PC-9 (cell line): ENCODE results near the gene TLCD3B. TPM values are rescaled to one million over a fixed set of nuclear protein-coding genes. Genes with fewer than 3 reads are reported as not detected.

ENCODE experiments used
- BruUV-seq: library from RNA; stranded (reverse); fragments of 400-500 nt; replicated peaks from 2 replicates; lab custom pipeline; 2021; lab: Mats Ljungman, UMichigan
- CTCF ChIA-PET: fragments of 300-600 bp; sonication (Branson Sonifier 250); formaldehyde crosslinking; loops from one replicate; lab custom pipeline; 2022; ENCODE audit warnings: antibody characterized with exemption; lab: Charles Lee
- POLR2A ChIA-PET: fragments of 300-600 bp; sonication (Branson Sonifier 250); formaldehyde crosslinking; loops from one replicate; lab custom pipeline; 2022; ENCODE audit warnings: antibody characterized with exemption; ENCODE audit not compliant: unreplicated experiment; lab: Charles Lee
- DNase-seq, 2 experiments: peaks; one replicate each; pipeline versions ENCODE4 v3.0.0 to v3.0.0-alpha.2; 2015 to 2022; ENCODE audit warnings: mixed read lengths in 1 of 2
- H2AFZ ChIP-seq: fragments of 200-600 bp; sonication (generic); 2 replicates; pipeline ENCODE4 v1.8.1; 2017; ENCODE audit warnings: antibody characterized with exemption
- H3F3A ChIP-seq: fragments of 200-600 bp; sonication (generic); 2 replicates; pipeline ENCODE4 v1.8.1; 2017; ENCODE audit warnings: antibody characterized with exemption, mild to moderate bottlenecking, low read depth; ENCODE audit not compliant: insufficient read depth
- H3K27ac ChIP-seq: fragments of 200-600 bp; sonication (generic); 2 replicates; pipeline ENCODE4 v1.6.1; 2016; ENCODE audit warnings: mixed run types
- H3K27me3 ChIP-seq: fragments of 200-600 bp; sonication (generic); 2 replicates; pipeline ENCODE4 v1.6.1; 2016; ENCODE audit warnings: low read depth, mixed run types; ENCODE audit not compliant: insufficient read depth
- H3K36me3 ChIP-seq: fragments of 200-600 bp; sonication (generic); 2 replicates; pipeline ENCODE4 v1.6.1; 2016; ENCODE audit warnings: low read depth, mixed run types
- H3K4me1 ChIP-seq: fragments of 200-600 bp; sonication (generic); replicated peaks from 2 replicates; pipeline ENCODE4 v1.6.1; 2016; ENCODE audit warnings: mixed run types; ENCODE audit not compliant: insufficient read depth
- H3K4me2 ChIP-seq: fragments of 200-600 bp; sonication (generic); 2 replicates; pipeline ENCODE4 v1.6.1; 2017; ENCODE audit warnings: mixed run types
- H3K4me3 ChIP-seq: fragments of 200-600 bp; sonication (generic); 2 replicates; pipeline ENCODE4 v1.6.1; 2016; ENCODE audit warnings: mixed run types
- H3K79me2 ChIP-seq: fragments of 200-600 bp; sonication (generic); 2 replicates; pipeline ENCODE4 v1.6.1; 2017; ENCODE audit warnings: low read depth, mixed run types
- H3K9me2 ChIP-seq: fragments of 200-600 bp; sonication (generic); 2 replicates; pipeline ENCODE4 v1.8.1; 2017; ENCODE audit warnings: mild to moderate bottlenecking; ENCODE audit not compliant: insufficient read depth
- H3K9me3 ChIP-seq: fragments of 200-600 bp; sonication (generic); 2 replicates; pipeline ENCODE4 v1.8.1; 2016; ENCODE audit warnings: low read depth; ENCODE audit not compliant: insufficient read depth
- H4K20me1 ChIP-seq: fragments of 200-600 bp; sonication (generic); 2 replicates; pipeline ENCODE4 v1.8.1; 2017; ENCODE audit not compliant: insufficient read depth
- EZH2 ChIP-seq: fragments of 200-600 bp; sonication (generic); IDR thresholded peaks from 2 replicates; pipeline ENCODE4 v1.8.0; 2017; ENCODE audit warnings: antibody characterized with exemption, low read depth
- intact Hi-C: fragments of 100-400 bp; cut with micrococcal nuclease; formaldehyde crosslinking; loops from one replicate; pipeline ENCODE4 v1.10.0; 2022; ENCODE audit not compliant: unreplicated experiment
- total RNA-seq: library from RNA; stranded (reverse); gene quantifications from 2 replicates; pipeline ENCODE4 v1.2.3, GENCODE V29; 2021
- TF ChIP-seq, protein P1 (sequence below): fragments of 200-600 bp; sonication (generic); conservative IDR thresholded peaks from 2 replicates; pipeline ENCODE4 v1.6.1; 2017; ENCODE audit warnings: mixed run types, antibody characterized with exemption, mild to moderate bottlenecking, moderate library complexity

TLCD3B gene
- total RNA-seq, 1 experiment from 2014 or later, result 5.8 TPM

DNA sequence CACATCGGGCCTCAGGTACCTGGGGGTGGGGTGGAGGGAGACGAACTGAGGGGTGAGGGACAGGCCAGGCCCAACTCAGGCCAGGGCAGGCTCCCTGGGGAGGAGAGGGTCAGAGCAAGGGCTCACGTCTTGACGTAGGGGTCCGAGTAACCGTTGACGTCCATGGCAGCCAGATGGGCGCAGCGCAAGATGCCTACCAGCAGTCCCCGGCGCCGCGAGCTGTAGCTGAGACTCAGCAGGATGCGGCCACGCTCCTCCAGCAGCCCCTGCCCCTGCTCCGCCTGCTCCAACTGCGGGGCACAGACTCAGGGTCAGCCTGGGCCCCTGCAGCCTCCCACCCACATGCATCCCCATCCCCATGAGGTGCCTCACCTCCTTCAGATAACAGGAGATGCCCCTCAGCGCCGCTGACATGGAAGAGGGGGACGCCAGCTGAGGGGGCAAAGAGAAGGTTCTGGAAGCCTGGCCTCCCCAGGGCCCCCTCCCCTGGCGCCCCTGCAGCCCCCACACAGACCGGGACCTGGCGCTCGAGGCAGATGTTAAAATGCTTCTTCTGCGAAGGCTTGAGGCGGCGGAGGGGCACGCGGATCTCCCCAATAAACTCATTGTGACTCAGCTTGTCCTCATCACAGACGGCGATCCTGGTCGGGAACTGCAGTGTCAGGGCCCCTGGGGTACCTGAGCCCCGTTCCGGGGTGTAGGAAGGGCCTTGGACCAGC lies 24.3 kb downstream of the TLCD3B start:
- POLR2A ChIA-PET, result no interaction called here
- intact Hi-C loops, result no loop called here
- BruUV-seq, result no TSS peak
- no peaks in the 10 kb centered on the region for H3K9me3 ChIP-seq
- peaks cover 3% of the 10 kb centered on the region; the same call in 1 of the 2 replicates for H4K20me1 ChIP-seq
- H3K4me1 ChIP-seq, result no peaks in the 10 kb centered on the region
- CTCF ChIA-PET, result no interaction called here
- DNase-seq, result no peak
- no peaks in the 10 kb centered on the region for H3K9me2 ChIP-seq
- H3F3A ChIP-seq, result peaks cover 7% of the 10 kb centered on the region
- no peak overlapping the region for H3K4me3 ChIP-seq
- H3K27ac ChIP-seq, result no peak overlapping the region
- no peak overlapping the region for H2AFZ ChIP-seq
- TF ChIP-seq, protein P1, sequence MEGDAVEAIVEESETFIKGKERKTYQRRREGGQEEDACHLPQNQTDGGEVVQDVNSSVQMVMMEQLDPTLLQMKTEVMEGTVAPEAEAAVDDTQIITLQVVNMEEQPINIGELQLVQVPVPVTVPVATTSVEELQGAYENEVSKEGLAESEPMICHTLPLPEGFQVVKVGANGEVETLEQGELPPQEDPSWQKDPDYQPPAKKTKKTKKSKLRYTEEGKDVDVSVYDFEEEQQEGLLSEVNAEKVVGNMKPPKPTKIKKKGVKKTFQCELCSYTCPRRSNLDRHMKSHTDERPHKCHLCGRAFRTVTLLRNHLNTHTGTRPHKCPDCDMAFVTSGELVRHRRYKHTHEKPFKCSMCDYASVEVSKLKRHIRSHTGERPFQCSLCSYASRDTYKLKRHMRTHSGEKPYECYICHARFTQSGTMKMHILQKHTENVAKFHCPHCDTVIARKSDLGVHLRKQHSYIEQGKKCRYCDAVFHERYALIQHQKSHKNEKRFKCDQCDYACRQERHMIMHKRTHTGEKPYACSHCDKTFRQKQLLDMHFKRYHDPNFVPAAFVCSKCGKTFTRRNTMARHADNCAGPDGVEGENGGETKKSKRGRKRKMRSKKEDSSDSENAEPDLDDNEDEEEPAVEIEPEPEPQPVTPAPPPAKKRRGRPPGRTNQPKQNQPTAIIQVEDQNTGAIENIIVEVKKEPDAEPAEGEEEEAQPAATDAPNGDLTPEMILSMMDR, result no peak
- H3K79me2 ChIP-seq, result no peaks in the 10 kb centered on the region
- H3K36me3 ChIP-seq, result no peaks in the 10 kb centered on the region
- no peak overlapping the region for H3K4me2 ChIP-seq
- peaks cover 15% of the 10 kb centered on the region for H3K27me3 ChIP-seq

DNA sequence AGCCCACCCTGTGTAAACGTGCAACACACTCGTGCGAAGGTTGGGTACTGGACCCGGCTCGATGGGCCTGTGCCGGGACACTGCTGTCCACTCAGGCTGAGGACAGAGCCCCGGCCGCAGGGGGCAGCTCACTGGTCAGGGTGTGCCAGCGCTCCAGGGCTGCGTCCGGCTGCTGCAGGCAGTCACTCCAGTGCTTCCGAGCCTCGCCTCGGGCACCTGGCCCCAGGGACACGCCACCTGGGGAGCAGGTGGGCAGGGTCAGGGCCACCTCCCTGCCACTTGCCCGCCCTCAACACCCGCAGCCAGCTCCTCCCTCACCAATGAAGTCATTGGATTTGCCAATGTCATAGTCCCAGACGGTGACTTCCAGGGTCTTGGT lies 25.0 kb downstream of the TLCD3B start:
- intact Hi-C loops, result no loop called here
- peaks cover 7% of the 10 kb centered on the region for H3F3A ChIP-seq
- H3K9me2 ChIP-seq, result no peaks in the 10 kb centered on the region
- no peaks in the 10 kb centered on the region for H3K36me3 ChIP-seq
- no peaks in the 10 kb centered on the region for H3K79me2 ChIP-seq
- peaks cover 3% of the 10 kb centered on the region; the same call in 1 of the 2 replicates for H4K20me1 ChIP-seq
- peaks cover 7% of the 10 kb centered on the region for H3K27me3 ChIP-seq
- DNase-seq, result no peak
- CTCF ChIA-PET, result interaction anchor here (0.5 kb wide), 1 partner anchor 179 kb away, joined by 4 read pairs; no protein-coding TSS in a partner anchor
- H3K27ac ChIP-seq, result no peak overlapping the region
- BruUV-seq, result no TSS peak
- H3K4me1 ChIP-seq, result no peaks in the 10 kb centered on the region
- H2AFZ ChIP-seq, result no peak overlapping the region
- H3K4me2 ChIP-seq, result no peak overlapping the region
- H3K9me3 ChIP-seq, result no peaks in the 10 kb centered on the region
- POLR2A ChIA-PET, result no interaction called here
- no peak overlapping the region for H3K4me3 ChIP-seq
- TF ChIP-seq, protein P1, result no peak
- TF ChIP-seq EZH2, result no peak

DNA sequence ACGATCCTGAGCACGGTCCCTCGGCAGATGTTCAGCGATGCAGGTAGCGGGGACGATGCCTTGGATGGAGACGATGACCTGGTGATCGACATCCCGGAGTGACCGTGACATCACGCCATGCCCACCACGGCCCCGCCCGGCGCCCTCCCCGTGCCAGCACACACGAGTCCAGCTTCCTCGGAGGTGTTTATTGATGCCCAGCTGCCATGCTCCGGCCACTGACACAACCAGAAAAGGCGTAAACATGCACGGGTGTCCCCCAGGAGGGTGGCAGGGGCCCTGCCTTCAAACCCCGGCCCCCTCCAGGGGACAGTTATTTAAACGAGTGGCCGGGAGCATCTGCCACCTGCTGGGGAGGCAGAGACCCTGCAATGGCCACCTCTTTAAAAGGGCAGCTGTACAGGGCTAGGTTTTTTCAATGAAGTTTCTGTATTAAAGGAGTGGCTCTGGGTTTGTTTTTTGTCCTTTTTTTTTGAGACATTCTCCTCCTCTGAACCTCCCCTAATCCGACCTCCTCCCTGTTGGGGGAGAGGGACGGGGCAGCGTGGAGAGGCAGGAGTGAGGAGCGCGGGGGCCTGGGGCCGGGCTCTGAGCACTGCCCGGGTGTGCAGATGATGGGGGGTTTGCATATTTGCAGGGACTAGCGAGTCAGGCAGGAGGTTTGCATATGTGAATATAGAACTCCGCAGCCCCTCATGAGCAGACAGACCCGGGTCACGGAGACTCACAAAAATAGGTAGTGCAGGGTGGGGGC lies 25.6 kb downstream of the TLCD3B start:
- peak in 1 of 2 experiments; percentile 44 for DNase-seq
- Histone ChIP-seq H4K20me1 (peaks cover 3% of the 10 kb centered on the region; the same call in 1 of the 2 replicates), H3K4me2 (no peak overlapping the region), H3K36me3 (no peaks in the 10 kb centered on the region), H3K27me3 (peaks cover 5% of the 10 kb centered on the region), H3K4me1 (no peaks in the 10 kb centered on the region), H3K9me3 (no peaks in the 10 kb centered on the region), H3K4me3 (no peak overlapping the region), H2AFZ (no peak overlapping the region), H3K79me2 (no peaks in the 10 kb centered on the region), H3F3A (peaks cover 7% of the 10 kb centered on the region), H3K27ac (no peak overlapping the region), H3K9me2 (no peaks in the 10 kb centered on the region)
- BruUV-seq, result TSS peak; percentile 32
- POLR2A ChIA-PET, result no interaction called here
- no peak for TF ChIP-seq EZH2
- TF ChIP-seq, protein P1, result peak; percentile 85
- intact Hi-C loops, result no loop called here
- CTCF ChIA-PET, result interaction anchor here (0.5 kb wide), 1 partner anchor 179 kb away, joined by 4 read pairs; no protein-coding TSS in a partner anchor
